Measurements from ENCODE around the gene BAHCC1.

DNA sequence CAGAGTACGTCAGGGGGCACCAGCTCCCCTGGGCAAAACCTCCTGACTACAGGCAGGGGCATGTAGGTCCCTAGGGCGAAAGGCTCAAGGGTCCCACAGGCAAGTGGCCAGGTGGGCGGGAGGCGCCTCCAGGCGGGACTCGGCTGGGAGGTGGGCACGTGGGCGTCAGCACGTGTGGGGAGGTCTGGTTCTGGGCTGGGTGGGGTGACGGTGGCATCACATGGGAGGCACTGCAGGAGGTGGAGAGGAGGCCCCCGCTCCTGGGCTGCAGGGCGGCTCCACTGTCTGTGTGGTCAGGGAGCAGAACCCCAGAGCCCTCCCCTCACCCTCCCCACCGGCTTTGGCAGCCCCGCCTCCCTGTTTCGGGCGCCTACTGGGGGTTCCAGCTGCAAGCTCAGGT lies 64.6 kb downstream of the BAHCC1 start:
- TF ChIP-seq, protein P1, sequence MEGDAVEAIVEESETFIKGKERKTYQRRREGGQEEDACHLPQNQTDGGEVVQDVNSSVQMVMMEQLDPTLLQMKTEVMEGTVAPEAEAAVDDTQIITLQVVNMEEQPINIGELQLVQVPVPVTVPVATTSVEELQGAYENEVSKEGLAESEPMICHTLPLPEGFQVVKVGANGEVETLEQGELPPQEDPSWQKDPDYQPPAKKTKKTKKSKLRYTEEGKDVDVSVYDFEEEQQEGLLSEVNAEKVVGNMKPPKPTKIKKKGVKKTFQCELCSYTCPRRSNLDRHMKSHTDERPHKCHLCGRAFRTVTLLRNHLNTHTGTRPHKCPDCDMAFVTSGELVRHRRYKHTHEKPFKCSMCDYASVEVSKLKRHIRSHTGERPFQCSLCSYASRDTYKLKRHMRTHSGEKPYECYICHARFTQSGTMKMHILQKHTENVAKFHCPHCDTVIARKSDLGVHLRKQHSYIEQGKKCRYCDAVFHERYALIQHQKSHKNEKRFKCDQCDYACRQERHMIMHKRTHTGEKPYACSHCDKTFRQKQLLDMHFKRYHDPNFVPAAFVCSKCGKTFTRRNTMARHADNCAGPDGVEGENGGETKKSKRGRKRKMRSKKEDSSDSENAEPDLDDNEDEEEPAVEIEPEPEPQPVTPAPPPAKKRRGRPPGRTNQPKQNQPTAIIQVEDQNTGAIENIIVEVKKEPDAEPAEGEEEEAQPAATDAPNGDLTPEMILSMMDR (IDR thresholded peaks at IDR 0.05), result no peak
- TF ChIP-seq POLR2A (IDR thresholded peaks at IDR 0.05), result no peak
